SK-N-SH (cell line): ENCODE data around the gene UQCRHL.

ENCODE experiments used
- CTCF ChIP-seq: fragments of 200-600 bp; sonication (generic); IDR thresholded peaks from 2 replicates; pipeline ENCODE4 v1.6.1; 2017; ENCODE audit warnings: antibody characterized with exemption, mild to moderate bottlenecking, moderate library complexity
- EZH2phosphoT487 ChIP-seq: fragments of 200-600 bp; sonication (generic); IDR thresholded peaks from 2 replicates; pipeline ENCODE4 v1.6.1; 2017; ENCODE audit warnings: low read depth, mixed run types, mild to moderate bottlenecking, antibody characterized with exemption, moderate library complexity, borderline replicate concordance
- GABPA ChIP-seq: IDR thresholded peaks from 2 replicates; pipeline ENCODE4 v1.4.0; 2012; ENCODE audit warnings: low read depth, mild to moderate bottlenecking
- POLR2AphosphoS5 ChIP-seq: IDR thresholded peaks from 2 replicates; pipeline ENCODE4 v1.6.1; 2012; ENCODE audit warnings: low read depth, low read length
- TAF1 ChIP-seq: IDR thresholded peaks from 2 replicates; pipeline ENCODE4 v1.6.1; 2012; ENCODE audit warnings: low read depth, mild to moderate bottlenecking, low read length, moderate library complexity, borderline replicate concordance
- TF ChIP-seq, protein P1 (sequence below): IDR thresholded peaks from 2 replicates; pipeline ENCODE4 v1.4.0; 2012; ENCODE audit warnings: low read depth

DNA sequence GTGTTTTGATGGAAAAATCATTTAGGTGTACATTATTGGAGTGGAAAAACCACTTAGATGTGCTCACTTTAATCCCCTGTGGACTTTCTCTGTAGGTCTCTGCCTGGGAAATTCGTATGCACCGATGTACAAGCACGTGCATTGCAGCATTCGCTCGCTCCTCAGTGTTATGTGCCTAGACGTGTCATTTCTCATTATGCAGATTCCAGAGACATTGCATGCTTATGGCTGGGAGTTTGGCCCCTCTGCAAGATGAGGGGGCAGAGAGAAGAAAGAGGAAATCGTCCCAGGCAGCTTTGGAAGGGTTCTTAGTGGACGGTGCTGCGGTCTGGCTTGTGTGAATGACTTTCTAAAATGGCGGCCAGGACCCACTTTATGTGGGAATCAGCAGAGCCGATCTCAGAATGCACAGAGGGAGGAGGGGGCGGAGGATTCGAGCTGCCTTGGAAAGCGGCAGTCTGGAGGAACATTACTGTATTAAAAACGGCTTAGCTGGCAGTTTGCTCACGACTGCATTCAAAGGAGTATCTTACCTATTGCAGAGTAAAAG lies 42.4 kb upstream of the UQCRHL start:
- TF ChIP-seq EZH2phosphoT487: no peak
- TF ChIP-seq CTCF: no peak
- 0 out of 2 replicates have a peak, but pooled peaks have one; percentile 46 for TF ChIP-seq POLR2AphosphoS5
- peak; percentile 69; the same call in 1 of the 2 replicates for TF ChIP-seq TAF1
- TF ChIP-seq GABPA: no peak
- TF ChIP-seq, protein P1, sequence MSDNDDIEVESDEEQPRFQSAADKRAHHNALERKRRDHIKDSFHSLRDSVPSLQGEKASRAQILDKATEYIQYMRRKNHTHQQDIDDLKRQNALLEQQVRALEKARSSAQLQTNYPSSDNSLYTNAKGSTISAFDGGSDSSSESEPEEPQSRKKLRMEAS: peak; percentile 82
